Naive B cell (primary cell): ENCODE measurements around the gene SMC1B. TPM values are rescaled to one million over a fixed set of nuclear protein-coding genes. Genes with fewer than 3 reads are reported as not detected.
"Not testable (repeated sequence)": the region's sequence is repeated elsewhere in the genome, so short reads cannot be mapped to it uniquely, and the experiment has no call there.

Experiments
- ATAC-seq, 2 donors: fragments of 150-1000 bp; cut with Tn5 transposase; 2 replicates each; pipeline ENCODE4 v1.10.0; 2021; ENCODE audit warnings: low read depth in 2 of 2, mild to moderate bottlenecking in 2 of 2, moderate library complexity in 2 of 2
- DNase-seq: peaks from one replicate; pipeline ENCODE4 v3.0.0; 2022
- H3K27ac Mint-ChIP-seq, 6 donors: one replicate each; pipeline ENCODE4 v1.8.0; 2020 to 2022; ENCODE audit warnings: mild to moderate bottlenecking in 6 of 6, mixed read lengths in 6 of 6, moderate library complexity in 5 of 6, inconsistent platforms in 2 of 6
- H3K27me3 Mint-ChIP-seq, 3 donors: one replicate each; pipeline ENCODE4 v1.8.0; 2021 to 2022; ENCODE audit warnings: mixed read lengths in 3 of 3, mild to moderate bottlenecking in 1 of 3
- H3K36me3 Mint-ChIP-seq, 2 donors: one replicate each; pipeline ENCODE4 v1.8.0; 2020 to 2022; ENCODE audit warnings: mixed read lengths in 2 of 2, inconsistent platforms in 1 of 2, mild to moderate bottlenecking in 1 of 2
- H3K4me1 Mint-ChIP-seq, 3 donors: one replicate each; pipeline ENCODE4 v1.8.0; 2020 to 2022; ENCODE audit warnings: mixed read lengths in 3 of 3, inconsistent platforms in 1 of 3, mild to moderate bottlenecking in 1 of 3, moderate library complexity in 1 of 3
- H3K4me3 Mint-ChIP-seq, 8 donors: one replicate each; pipeline ENCODE4 v1.8.0; 2020 to 2022; ENCODE audit warnings: mild to moderate bottlenecking in 8 of 8, mixed read lengths in 8 of 8, moderate library complexity in 8 of 8, inconsistent platforms in 2 of 8
- H3K9me3 Mint-ChIP-seq, 7 donors: one replicate each; pipeline ENCODE4 v1.8.0; 2020 to 2022; ENCODE audit warnings: mixed read lengths in 7 of 7, mild to moderate bottlenecking in 5 of 7, inconsistent platforms in 2 of 7, moderate library complexity in 1 of 7
- polyA plus RNA-seq, 6 donors: library from polyadenylated mRNA; unstranded; fragments of 300-500 nt; fragmentation: Illumina TruSeq; gene quantifications; one replicate each; pipeline ENCODE4 v1.2.3, GENCODE V29; 2021; ENCODE audit warnings: low read depth in 6 of 6

SMC1B gene
- polyA plus RNA-seq, 6 donors from 2014 or later, result not detected

DNA sequence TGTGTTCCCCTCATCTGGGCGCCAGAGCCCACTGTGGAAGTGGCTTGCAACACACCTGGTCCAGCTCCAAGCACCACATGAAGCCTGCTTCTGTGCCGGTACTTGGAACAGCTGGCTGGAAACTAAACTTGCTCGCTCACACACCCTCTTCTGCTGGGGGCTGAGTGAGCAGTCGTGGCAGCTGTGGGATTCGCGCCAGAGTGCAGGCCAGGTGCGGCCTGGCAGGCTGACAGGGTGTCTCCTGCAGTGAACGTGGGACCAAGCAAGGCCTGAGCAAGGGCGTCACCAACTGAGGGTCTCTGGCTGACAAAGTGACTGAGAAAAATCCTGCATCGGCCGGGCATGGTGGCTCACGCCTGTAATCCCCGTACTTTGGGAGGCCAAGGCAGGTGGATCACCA lies 15.2 kb downstream of the SMC1B start:
- Mint-ChIP-seq H3K4me3 (no peak overlapping the region), H3K4me1 (no peaks in the 10 kb centered on the region), H3K36me3 (no peaks in the 10 kb centered on the region), H3K27me3 (peaks cover 0 to 4% (median 0%) of the 10 kb centered on the region in 3 donors), H3K27ac (no peak overlapping the region), H3K9me3 (peaks cover 0 to 7% (median 1%) of the 10 kb centered on the region in 7 donors)
- no peak for DNase-seq
- ATAC-seq, result no peak

DNA sequence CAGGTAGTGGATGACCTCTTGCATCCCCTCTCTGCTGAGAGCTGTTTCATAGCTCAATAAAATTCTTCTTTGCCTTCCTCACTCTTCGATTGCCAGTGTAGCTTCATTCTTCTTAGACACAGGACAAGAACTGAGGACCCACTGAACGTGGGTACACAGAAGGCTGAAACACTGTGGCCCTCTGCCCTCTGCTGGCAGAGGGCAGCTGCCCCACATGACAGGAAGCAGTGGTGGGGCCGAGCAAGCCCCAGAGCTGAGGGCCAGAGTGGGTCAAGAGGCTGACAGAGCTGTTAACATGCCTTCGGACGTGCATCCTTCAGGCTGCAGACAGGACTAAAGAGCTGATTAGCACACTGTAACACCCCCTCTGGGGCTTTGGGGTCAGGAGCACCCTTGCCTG lies 15.6 kb downstream of the SMC1B start:
- H3K27me3 Mint-ChIP-seq, result peaks cover 0 to 4% (median 0%) of the 10 kb centered on the region in 3 donors
- no peak overlapping the region for H3K4me3 Mint-ChIP-seq
- H3K27ac Mint-ChIP-seq, result no peak overlapping the region
- ATAC-seq (no peak), DNase-seq (no peak)
- no peaks in the 10 kb centered on the region for H3K36me3 Mint-ChIP-seq
- H3K4me1 Mint-ChIP-seq, result no peaks in the 10 kb centered on the region
- peaks cover 0 to 7% (median 1%) of the 10 kb centered on the region in 7 donors for H3K9me3 Mint-ChIP-seq

DNA sequence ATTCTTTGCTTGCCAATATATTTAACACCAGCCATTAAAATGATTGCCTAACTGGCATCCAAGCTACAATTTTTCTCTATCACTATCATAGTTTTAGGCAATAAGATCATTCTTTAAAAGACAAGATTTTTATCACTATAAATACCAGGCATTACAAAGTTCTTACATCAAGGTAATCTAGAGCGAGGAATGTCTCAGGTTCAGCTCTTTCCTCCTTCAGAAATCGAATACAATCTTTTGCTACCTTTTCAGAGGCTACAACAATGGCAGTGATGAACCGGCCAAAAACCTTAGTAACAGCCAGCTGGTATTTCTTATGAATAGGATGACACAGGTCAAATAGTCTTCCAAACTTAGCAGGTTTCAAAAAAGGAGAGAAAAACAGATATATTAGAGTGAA lies 23.9 kb downstream of the SMC1B start:
- no peak overlapping the region for H3K4me3 Mint-ChIP-seq
- no peak for ATAC-seq
- peaks cover 0 to 9% (median 5%) of the 10 kb centered on the region in 3 donors for H3K27me3 Mint-ChIP-seq
- H3K9me3 Mint-ChIP-seq, result no peaks in the 10 kb centered on the region
- H3K36me3 Mint-ChIP-seq, result no peaks in the 10 kb centered on the region
- no peaks in the 10 kb centered on the region for H3K4me1 Mint-ChIP-seq
- DNase-seq, result no peak
- no peak overlapping the region for H3K27ac Mint-ChIP-seq

DNA sequence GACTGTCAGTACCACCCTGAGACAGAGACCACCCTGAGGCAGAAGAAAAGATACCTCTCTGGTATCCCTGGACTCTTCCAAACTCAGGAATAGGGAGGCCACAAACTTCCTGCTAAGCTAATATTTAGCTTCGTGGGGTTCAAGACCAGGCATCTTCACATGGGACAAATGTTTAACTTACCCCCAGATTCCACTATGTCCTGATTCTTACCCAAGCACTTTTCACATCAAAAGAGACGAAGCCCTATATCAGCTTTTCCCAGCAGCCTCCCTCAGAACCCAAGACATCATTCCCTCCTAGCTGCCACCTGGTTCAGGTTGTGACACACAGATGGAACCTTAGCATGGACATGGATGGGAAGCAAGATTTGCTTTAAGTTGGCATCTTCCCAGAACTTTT lies 32.1 kb downstream of the SMC1B start:
- H3K36me3 Mint-ChIP-seq, result no peaks in the 10 kb centered on the region
- ATAC-seq, result no peak
- peaks cover 0 to under 1% (median 0%) of the 10 kb centered on the region in 3 donors for H3K4me1 Mint-ChIP-seq
- H3K9me3 Mint-ChIP-seq, result no peaks in the 10 kb centered on the region
- DNase-seq, result no peak
- no peak overlapping the region for H3K27ac Mint-ChIP-seq
- no peak overlapping the region for H3K4me3 Mint-ChIP-seq
- H3K27me3 Mint-ChIP-seq, result no peaks in the 10 kb centered on the region

DNA sequence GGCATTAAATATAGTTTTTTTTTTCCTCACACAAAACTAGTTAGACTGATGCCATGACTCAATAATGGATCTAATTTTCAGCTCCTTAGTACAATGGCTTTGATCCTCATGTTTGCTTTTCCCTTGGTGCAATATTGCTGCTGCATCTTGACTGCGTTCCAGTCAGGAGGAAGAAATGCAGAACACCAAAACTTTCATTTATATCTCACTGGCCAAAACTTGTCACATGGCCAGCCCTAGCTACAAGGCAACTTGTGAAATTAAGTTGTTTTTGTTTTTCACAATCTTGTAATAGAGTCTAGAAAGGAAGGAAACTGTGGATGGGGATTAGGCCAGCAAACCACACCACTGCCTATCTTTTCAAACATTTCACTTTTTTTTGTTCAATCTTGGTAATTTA lies 36.7 kb downstream of the SMC1B start:
- H3K4me1 Mint-ChIP-seq, result peaks cover 0 to 6% (median 4%) of the 10 kb centered on the region in 3 donors
- DNase-seq, result no peak
- H3K9me3 Mint-ChIP-seq, result no peaks in the 10 kb centered on the region
- H3K4me3 Mint-ChIP-seq, result no peak overlapping the region
- no peak overlapping the region for H3K27ac Mint-ChIP-seq
- H3K36me3 Mint-ChIP-seq, result no peaks in the 10 kb centered on the region
- ATAC-seq, result no peak
- no peaks in the 10 kb centered on the region for H3K27me3 Mint-ChIP-seq

DNA sequence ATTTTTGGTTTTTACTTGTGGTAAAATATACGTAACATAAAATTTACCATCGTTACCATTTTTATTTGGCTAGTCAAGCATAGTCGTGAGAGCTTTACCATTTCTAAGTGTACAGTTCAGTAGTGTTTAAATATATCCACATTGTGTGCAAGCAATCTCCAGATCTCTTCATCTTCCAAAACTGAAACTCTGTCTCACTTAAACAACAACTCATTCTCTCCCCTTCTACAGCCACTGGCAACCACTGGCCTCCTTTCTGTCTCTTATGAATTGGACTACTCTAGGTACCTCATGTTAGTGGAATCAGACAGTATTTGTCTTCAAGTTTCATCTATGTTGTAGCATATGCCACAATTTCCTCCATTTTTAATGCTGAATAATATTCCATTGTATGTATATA lies 37.4 kb downstream of the SMC1B start:
- H3K4me1 Mint-ChIP-seq, result peaks cover 0 to 6% (median 4%) of the 10 kb centered on the region in 3 donors
- H3K4me3 Mint-ChIP-seq, result no peak overlapping the region
- no peak overlapping the region for H3K27ac Mint-ChIP-seq
- H3K36me3 Mint-ChIP-seq, result no peaks in the 10 kb centered on the region
- no peaks in the 10 kb centered on the region for H3K9me3 Mint-ChIP-seq
- no peaks in the 10 kb centered on the region for H3K27me3 Mint-ChIP-seq
- DNase-seq (no peak), ATAC-seq (no peak)

DNA sequence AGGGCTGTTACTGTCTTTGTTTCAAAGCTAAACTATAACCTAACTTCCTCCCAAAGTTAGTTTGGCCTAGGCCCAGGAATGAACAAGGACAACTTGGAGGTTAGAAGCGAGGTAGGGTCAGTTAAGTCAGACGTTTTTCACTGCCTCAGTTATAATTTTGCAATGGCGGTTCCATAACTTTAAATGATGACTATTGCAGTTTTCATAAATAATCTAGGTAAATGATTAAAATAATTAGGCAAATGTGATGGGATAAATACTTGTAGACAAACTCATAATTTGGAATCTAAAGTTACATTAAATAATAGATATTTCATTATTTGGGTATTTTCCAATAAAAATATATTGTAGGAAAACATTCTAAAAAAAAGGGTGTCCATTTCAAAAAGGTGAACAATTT lies 39.8 kb downstream of the SMC1B start:
- H3K27me3 Mint-ChIP-seq, H3K4me1 Mint-ChIP-seq: not testable (repeated sequence)

DNA sequence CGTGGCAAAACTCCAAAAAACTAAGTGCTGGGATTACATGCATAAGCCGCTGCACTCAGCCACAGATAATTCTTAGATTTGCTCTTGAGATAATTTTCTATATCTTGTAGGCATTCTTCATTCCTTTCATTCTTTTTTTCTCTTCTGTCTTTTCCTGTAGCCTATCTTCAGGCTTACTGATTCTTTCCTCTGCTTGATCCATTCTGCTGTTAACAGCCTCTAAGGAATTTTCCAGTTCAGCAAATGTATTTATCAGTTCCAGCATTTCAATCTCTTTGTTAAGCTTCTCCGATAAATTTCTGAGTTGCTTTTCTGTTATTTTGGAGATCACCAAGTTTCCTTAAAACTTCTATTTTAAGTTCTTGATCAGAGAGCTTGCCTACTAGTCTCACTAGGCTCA lies 46.7 kb downstream of the SMC1B start:
- no peak overlapping the region for H3K4me3 Mint-ChIP-seq

More for the DNA sequence above, 39.8 kb downstream of the SMC1B start:
- not testable (repeated sequence) for DNase-seq, H3K36me3 Mint-ChIP-seq, H3K4me3 Mint-ChIP-seq, ATAC-seq, H3K9me3 Mint-ChIP-seq
- H3K27ac Mint-ChIP-seq, result peak overlapping the region in 1 of 6 donors; percentile 59

DNA sequence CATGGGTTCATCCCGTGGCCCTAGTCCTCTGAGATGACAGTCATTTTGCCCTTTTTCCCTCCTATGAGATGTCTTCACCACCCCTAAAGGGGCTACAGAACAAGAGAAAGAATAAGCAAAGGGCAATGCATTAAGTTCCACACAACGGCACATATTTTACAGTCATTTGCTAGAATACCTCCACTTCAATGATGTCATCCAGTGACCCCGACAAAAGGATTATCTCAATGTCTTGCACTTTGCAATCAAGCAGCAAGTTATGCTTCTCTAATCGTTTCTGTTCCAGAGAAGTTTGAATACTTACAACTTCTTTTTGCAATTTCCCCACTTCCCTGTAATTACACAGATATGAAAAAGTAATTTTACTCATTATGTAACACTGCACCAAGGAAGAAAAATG lies 53.8 kb downstream of the SMC1B start:
- no peak for ATAC-seq
- H3K36me3 Mint-ChIP-seq, result no peaks in the 10 kb centered on the region
- peaks cover 0 to 1% (median 0%) of the 10 kb centered on the region in 7 donors for H3K9me3 Mint-ChIP-seq
- no peak overlapping the region for H3K27ac Mint-ChIP-seq
- no peaks in the 10 kb centered on the region for H3K4me1 Mint-ChIP-seq
- peaks cover 0 to 12% (median 4%) of the 10 kb centered on the region in 3 donors for H3K27me3 Mint-ChIP-seq
- no peak overlapping the region for H3K4me3 Mint-ChIP-seq
- DNase-seq, result no peak

More for the DNA sequence above, 46.7 kb downstream of the SMC1B start:
- no peak overlapping the region for H3K27ac Mint-ChIP-seq
- peaks cover 0 to 15% of the 10 kb centered on the region in 2 donors for H3K36me3 Mint-ChIP-seq
- ATAC-seq (no peak), DNase-seq (no peak)
- H3K27me3 Mint-ChIP-seq, result peaks cover 5 to 19% (median 10%) of the 10 kb centered on the region in 3 donors
- H3K4me1 Mint-ChIP-seq, result no peaks in the 10 kb centered on the region
- peaks cover 6 to 23% (median 16%) of the 10 kb centered on the region in 7 donors for H3K9me3 Mint-ChIP-seq

DNA sequence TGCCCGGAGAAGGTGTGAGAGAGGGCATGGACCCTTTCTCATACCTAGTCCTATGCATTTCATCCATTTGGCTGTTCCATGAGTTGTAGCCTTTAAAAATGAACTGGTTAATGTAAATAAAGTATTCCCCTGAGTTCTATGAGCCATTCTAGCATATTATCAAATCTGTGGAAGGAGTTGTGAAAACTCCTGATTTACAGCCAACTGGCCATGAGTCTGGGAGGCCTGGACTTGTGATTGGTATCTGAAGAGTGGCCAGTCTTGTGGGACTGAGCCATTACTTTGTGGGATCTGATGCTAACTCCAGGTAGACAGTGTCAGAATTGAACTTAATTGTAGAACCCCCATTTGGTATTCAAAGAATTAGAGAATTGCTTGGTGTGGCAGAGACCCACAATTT lies 55.3 kb downstream of the SMC1B start:
- H3K4me3 Mint-ChIP-seq, result no peak overlapping the region
- H3K9me3 Mint-ChIP-seq, result no peaks in the 10 kb centered on the region
- ATAC-seq (no peak), DNase-seq (no peak)
- H3K27ac Mint-ChIP-seq, result no peak overlapping the region
- H3K4me1 Mint-ChIP-seq, result no peaks in the 10 kb centered on the region
- peaks cover 0 to 11% (median 0%) of the 10 kb centered on the region in 3 donors for H3K27me3 Mint-ChIP-seq
- H3K36me3 Mint-ChIP-seq, result no peaks in the 10 kb centered on the region

DNA sequence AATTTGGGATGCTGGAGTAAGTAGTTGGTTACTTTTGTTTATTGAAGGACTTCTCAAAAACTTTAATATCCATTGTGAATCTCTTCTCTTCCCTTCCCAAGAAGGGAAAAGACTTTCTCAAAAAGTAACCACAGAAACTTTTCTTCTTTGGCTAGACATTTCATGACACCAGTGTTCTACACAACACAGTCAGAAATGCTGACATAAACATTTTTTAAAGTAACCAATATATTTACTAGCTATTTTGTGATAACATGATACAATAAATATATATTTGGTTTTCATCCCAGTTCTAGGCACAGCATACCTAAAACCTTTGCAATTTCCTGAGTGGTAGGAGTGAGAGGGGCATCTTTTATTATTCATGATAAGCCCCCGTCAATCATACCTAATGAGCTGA lies 55.9 kb downstream of the SMC1B start:
- no peak for ATAC-seq
- Mint-ChIP-seq H3K27ac (no peak overlapping the region), H3K9me3 (no peaks in the 10 kb centered on the region), H3K36me3 (no peaks in the 10 kb centered on the region), H3K4me3 (no peak overlapping the region), H3K4me1 (no peaks in the 10 kb centered on the region), H3K27me3 (peaks cover 0 to 6% (median 0%) of the 10 kb centered on the region in 3 donors)
- no peak for DNase-seq

DNA sequence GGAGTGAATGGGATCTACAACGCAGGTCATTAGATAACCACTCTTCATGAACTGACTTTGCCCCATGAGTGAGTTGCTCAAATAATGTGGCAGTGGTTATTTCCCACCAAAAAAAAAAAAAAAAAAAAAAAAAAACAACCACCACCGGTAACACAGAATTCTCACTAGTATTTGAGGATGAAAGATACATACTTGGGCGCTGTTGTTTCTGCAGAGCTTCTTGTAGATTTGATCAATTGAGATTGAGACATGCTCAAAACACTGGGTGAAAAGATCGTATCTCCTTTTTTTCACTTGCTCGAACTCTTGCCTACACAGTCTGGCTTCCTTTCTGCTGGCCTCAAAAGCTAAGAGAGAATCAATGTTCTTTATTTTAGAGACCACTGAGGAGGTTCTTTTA lies 59.6 kb downstream of the SMC1B start:
- H3K9me3 Mint-ChIP-seq, result no peaks in the 10 kb centered on the region
- ATAC-seq, result no peak
- no peaks in the 10 kb centered on the region for H3K36me3 Mint-ChIP-seq
- no peak for DNase-seq
- peak overlapping the region in 1 of 8 donors; percentile 18 for H3K4me3 Mint-ChIP-seq
- H3K4me1 Mint-ChIP-seq, result no peaks in the 10 kb centered on the region
- H3K27ac Mint-ChIP-seq, result no peak overlapping the region
- H3K27me3 Mint-ChIP-seq, result no peaks in the 10 kb centered on the region

DNA sequence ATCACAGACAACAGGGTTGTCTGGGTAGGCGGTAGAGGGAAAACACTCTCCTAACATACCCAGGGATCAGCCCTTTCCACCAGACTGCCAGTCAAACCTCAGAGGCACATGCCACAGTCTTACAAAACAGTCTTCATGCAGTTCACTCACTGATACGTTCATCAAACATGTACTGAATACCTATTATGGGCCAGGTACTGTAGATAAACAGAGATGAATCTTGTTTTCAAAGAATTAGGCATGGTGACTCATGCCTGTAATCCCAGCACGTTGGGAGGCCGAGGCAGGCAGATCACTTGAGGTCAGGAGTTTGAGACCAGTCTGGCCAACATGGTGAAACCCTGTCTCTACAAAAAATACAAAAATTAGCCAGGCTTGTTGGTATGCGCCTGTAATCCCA lies 60.6 kb downstream of the SMC1B start:
- not testable (repeated sequence) for H3K27ac Mint-ChIP-seq, H3K4me1 Mint-ChIP-seq, ATAC-seq, H3K36me3 Mint-ChIP-seq, H3K9me3 Mint-ChIP-seq, H3K4me3 Mint-ChIP-seq, H3K27me3 Mint-ChIP-seq, DNase-seq

DNA sequence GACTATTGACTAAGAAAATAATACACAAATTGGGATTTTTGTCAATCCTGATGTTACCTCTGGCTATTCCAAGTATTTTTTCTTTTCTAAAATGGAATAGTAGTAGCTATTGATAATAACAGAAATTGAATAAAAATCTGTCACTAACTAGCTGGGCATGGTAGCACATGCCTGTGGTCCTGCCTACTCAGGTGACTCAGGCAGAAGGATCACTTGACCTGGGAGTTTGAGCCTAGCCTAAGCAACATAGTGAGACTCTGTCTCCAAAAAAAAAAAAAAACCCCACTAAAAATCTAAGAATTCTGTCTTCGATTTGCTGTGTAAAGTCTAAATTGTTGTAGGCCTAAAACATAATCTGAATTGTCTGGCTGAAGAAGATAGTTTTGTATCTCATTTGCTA lies 61.4 kb downstream of the SMC1B start:
- DNase-seq, result no peak
- peaks cover 0 to under 1% of the 10 kb centered on the region in 2 donors for H3K36me3 Mint-ChIP-seq
- no peak overlapping the region for H3K4me3 Mint-ChIP-seq
- no peaks in the 10 kb centered on the region for H3K27me3 Mint-ChIP-seq
- ATAC-seq, result no peak
- no peaks in the 10 kb centered on the region for H3K4me1 Mint-ChIP-seq
- H3K27ac Mint-ChIP-seq, result no peak overlapping the region
- H3K9me3 Mint-ChIP-seq, result no peaks in the 10 kb centered on the region

DNA sequence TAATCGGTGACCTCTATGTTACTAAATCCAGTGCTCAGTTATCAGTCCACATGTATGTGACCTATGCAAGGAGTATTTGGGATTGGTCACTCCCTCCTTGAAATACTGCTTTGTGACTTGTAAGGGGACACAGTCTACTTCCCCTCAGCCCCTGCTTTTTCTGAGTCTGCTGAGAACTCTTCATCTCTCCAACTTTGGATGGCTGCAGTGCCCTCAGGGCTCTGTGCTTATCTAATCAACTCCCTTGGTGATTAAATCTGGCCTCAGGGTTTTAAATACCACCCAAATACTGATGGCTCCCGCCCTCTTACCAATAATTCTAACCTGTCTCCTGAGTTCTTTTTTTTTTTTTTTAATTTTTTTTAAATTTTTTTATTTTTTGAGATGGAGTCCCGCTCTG lies 63.5 kb downstream of the SMC1B start:
- Mint-ChIP-seq H3K36me3 (peaks cover 0 to 9% of the 10 kb centered on the region in 2 donors), H3K27ac (no peak overlapping the region), H3K9me3 (no peaks in the 10 kb centered on the region), H3K4me1 (no peaks in the 10 kb centered on the region), H3K27me3 (no peaks in the 10 kb centered on the region), H3K4me3 (no peak overlapping the region)
- ATAC-seq, result no peak
- DNase-seq, result no peak
